Measurements from ENCODE around the gene THOC7.

- TF ChIP-seq POLR2AphosphoS5 (IDR thresholded peaks at IDR 0.05; ENCODE audit: low read depth, low read length) (no peak), POLR2A (IDR thresholded peaks at IDR 0.05; ENCODE audit: low read depth, low read length) (no peak)
Measured at GRCh38 chr3:63900010-63900409, 36.4 kb upstream of the THOC7 start.

Data from GM12892 (cell line).